B cell (primary cell): ENCODE measurements around the gene MROH9. TPM values are rescaled to one million over a fixed set of nuclear protein-coding genes. Genes with fewer than 3 reads are reported as not detected.

ENCODE experiments used
- ATAC-seq: fragments of 200-7000 bp; cut with Tn5 transposase; one replicate; pipeline ENCODE4 v1.10.0; 2021; ENCODE audit warnings: low read depth, mild to moderate bottlenecking, moderate number of reproducible peaks, moderate library complexity
- CTCF ChIA-PET: fragments of 350-600 bp; sonication (Branson Sonifier 250); formaldehyde crosslinking; loops from one replicate; lab custom pipeline; 2021; ENCODE audit warnings: antibody characterized with exemption, inconsistent platforms; lab: Charles Lee
- POLR2A ChIA-PET: fragments of 350-600 bp; sonication (Branson Sonifier 250); formaldehyde crosslinking; loops from one replicate; lab custom pipeline; 2021; ENCODE audit warnings: antibody characterized with exemption; lab: Charles Lee
- DNase-seq: peaks from one replicate; pipeline ENCODE4 v3.0.0; 2013
- H2AFZ ChIP-seq: 2 replicates; pipeline ENCODE4 v1.6.1; 2012; ENCODE audit warnings: mild to moderate bottlenecking, low read depth, low read length; ENCODE audit not compliant: insufficient read depth, poor library complexity, severe bottlenecking
- H3K27ac ChIP-seq, 2 donors: 1 replicate in 1 of 2; 2 replicates in 1 of 2; pipeline ENCODE4 v1.5.1; 2012 to 2013; ENCODE audit warnings: low read length in 2 of 2, mild to moderate bottlenecking in 2 of 2, moderate library complexity in 1 of 2
- H3K27me3 ChIP-seq, 4 experiments: fragments of 200-600 bp in 1 of 4; sonication (generic) in 1 of 4; replicated peaks in 1 of 4; 1 replicate in 2 of 4; 2 replicates in 2 of 4; pipeline versions ENCODE4 v1.6.1 to v1.7.0; 2013 to 2016; ENCODE audit warnings: low read length in 3 of 4, mild to moderate bottlenecking in 2 of 4, mixed read lengths in 1 of 4, moderate library complexity in 1 of 4; ENCODE audit not compliant: insufficient read depth in 4 of 4, control insufficient read depth in 3 of 4; ENCODE audit errors: control extremely low read depth in 1 of 4
- H3K36me3 ChIP-seq, 2 experiments: replicated peaks in 1 of 2; 1 replicate in 1 of 2; 2 replicates in 1 of 2; pipeline versions ENCODE4 v1.6.1 to v1.7.1; 2013; ENCODE audit warnings: low read length in 1 of 2; ENCODE audit not compliant: insufficient read depth in 2 of 2, control insufficient read depth in 1 of 2; ENCODE audit errors: control extremely low read depth in 1 of 2, extremely low read depth in 1 of 2
- H3K4me1 ChIP-seq, 2 donors: fragments of 200-600 bp in 1 of 2; sonication (generic) in 1 of 2; 1 replicate in 1 of 2; 2 replicates in 1 of 2; pipeline versions ENCODE4 v1.5.1 to v1.6.1; 2013 to 2017; ENCODE audit warnings: low read length in 2 of 2; ENCODE audit not compliant: control insufficient read depth in 2 of 2, insufficient read depth in 2 of 2
- H3K4me2 ChIP-seq: replicated peaks from 2 replicates; pipeline ENCODE3; 2012; ENCODE audit warnings: mild to moderate bottlenecking, low read depth, low read length; ENCODE audit not compliant: poor library complexity, severe bottlenecking
- H3K4me3 ChIP-seq, 5 experiments: fragments of 200-600 bp in 1 of 5; sonication (generic) in 1 of 5; 1 replicate in 3 of 5; 2 replicates in 2 of 5; pipeline versions ENCODE4 v1.5.1 to v1.7.0; 2011 to 2016; ENCODE audit warnings: low read length in 4 of 5, mild to moderate bottlenecking in 4 of 5, low read depth in 2 of 5, control low read depth in 1 of 5, moderate library complexity in 1 of 5; ENCODE audit not compliant: insufficient read depth in 1 of 5; ENCODE audit errors: control extremely low read depth in 1 of 5, extremely low read depth in 1 of 5
- H3K79me2 ChIP-seq: fragments of 200-600 bp; sonication (generic); one replicate; pipeline ENCODE4 v1.6.0; 2016; ENCODE audit warnings: low read length; ENCODE audit not compliant: control insufficient read depth, insufficient read depth
- H3K9ac ChIP-seq: fragments of 200-600 bp; sonication (generic); 2 replicates; pipeline ENCODE4 v1.6.1; 2017; ENCODE audit warnings: mild to moderate bottlenecking, low read length, moderate library complexity
- H3K9me3 ChIP-seq, 3 donors: one replicate each; pipeline versions ENCODE4 v1.6.1 to v1.7.1; 2013; ENCODE audit warnings: low read length in 2 of 3; ENCODE audit not compliant: control insufficient read depth in 2 of 3, insufficient read depth in 1 of 3; ENCODE audit errors: control extremely low read depth in 1 of 3
- H4K20me1 ChIP-seq: 2 replicates; pipeline ENCODE4 v1.6.0; 2012; ENCODE audit warnings: mild to moderate bottlenecking, low read length; ENCODE audit not compliant: insufficient read depth, control insufficient read depth, poor library complexity, severe bottlenecking
- H3K27ac Mint-ChIP-seq: one replicate; pipeline ENCODE4 v1.8.0; 2021; ENCODE audit warnings: mixed read lengths
- H3K27me3 Mint-ChIP-seq: one replicate; pipeline ENCODE4 v1.8.0; 2021; ENCODE audit warnings: mixed read lengths
- H3K4me1 Mint-ChIP-seq: one replicate; pipeline ENCODE4 v1.8.0; 2021; ENCODE audit warnings: mixed read lengths
- H3K4me3 Mint-ChIP-seq: one replicate; pipeline ENCODE4 v1.8.0; 2021; ENCODE audit warnings: mixed read lengths
- H3K9me3 Mint-ChIP-seq: one replicate; pipeline ENCODE4 v1.8.0; 2022; ENCODE audit warnings: mixed read lengths; ENCODE audit not compliant: insufficient read depth
- CTCF ChIP-seq: fragments of 200-600 bp; IDR thresholded peaks from one replicate; pipeline ENCODE4 v1.8.0; 2022; ENCODE audit warnings: antibody characterized with exemption, mild to moderate bottlenecking
- EZH2 ChIP-seq: IDR thresholded peaks from 2 replicates; pipeline ENCODE4 v1.6.1; 2012; ENCODE audit warnings: borderline replicate concordance, low read depth, mild to moderate bottlenecking, moderate library complexity, low read length; ENCODE audit not compliant: insufficient read depth, poor library complexity, severe bottlenecking
- WGBS: methylation state at CpG from one replicate; pipeline ENCODE4 v1.1.5; 2013; ENCODE audit warnings: missing lambda C conversion rate; ENCODE audit not compliant: insufficient coverage; 5-methylcytosine and 5-hydroxymethylcytosine counted together
- intact Hi-C: fragments of 100-400 bp; cut with micrococcal nuclease; formaldehyde crosslinking; loops from one replicate; pipeline ENCODE4 v1.10.0; 2022
- polyA plus RNA-seq: library from polyadenylated mRNA; depleted of rRNA; stranded (reverse); fragments of >200 nt; gene quantifications from 2 replicates; pipeline ENCODE4 v1.2.3, GENCODE V29; 2012
- total RNA-seq, 2 donors: library from RNA; stranded (reverse); fragments of 120-200 nt in 1 of 2; gene quantifications; 1 replicate in 1 of 2; 2 replicates in 1 of 2; pipeline versions ENCODE4 v1.2.3 to v1.2.4, GENCODE V29; 2013 to 2022

Gene MROH9
- total and polyA plus RNA-seq, 2 donors (not counting 1 experiment from before 2014, with no cell fraction given) = not detected

GRCh38 chr1:171014880-171015279 is 79.5 kb downstream of the MROH9 start:
- no peak for ATAC-seq

GRCh38 chr1:171017426-171017825 is 82.1 kb downstream of the MROH9 start:
- peaks cover 0 to 10% (median 0%) of the 10 kb centered on the region in 3 donors for H3K9me3 ChIP-seq
- Mint-ChIP-seq H3K4me1 (no peaks in the 10 kb centered on the region), H3K27me3 (peaks cover 7% of the 10 kb centered on the region), H3K9me3 (peaks cover 13% of the 10 kb centered on the region), H3K4me3 (no peak overlapping the region), H3K27ac (no peak overlapping the region)
- no peak overlapping the region for H3K27ac ChIP-seq
- no peaks in the 10 kb centered on the region for H3K36me3 ChIP-seq
- intact Hi-C loops = no loop called here
- CTCF ChIA-PET = no interaction called here
- POLR2A ChIA-PET = no interaction called here
- H3K4me1 ChIP-seq = no peaks in the 10 kb centered on the region
- 88% methylated on average over 2 of the region's 2 CpGs for WGBS
- no peaks in the 10 kb centered on the region for H3K79me2 ChIP-seq
- H3K4me3 ChIP-seq = no peak overlapping the region
- no peak overlapping the region for H3K4me2 ChIP-seq
- no peaks in the 10 kb centered on the region for H4K20me1 ChIP-seq
- DNase-seq (no peak), ATAC-seq (no peak)
- TF ChIP-seq EZH2 (no peak), CTCF (no peak)
- H3K9ac ChIP-seq = no peak overlapping the region
- H3K27me3 ChIP-seq = peaks cover 0 to 2% (median 0%) of the 10 kb centered on the region in 4 experiments
- H2AFZ ChIP-seq = no peak overlapping the region

More at GRCh38 chr1:171014880-171015279, 79.5 kb downstream of the MROH9 start:
- Mint-ChIP-seq H3K9me3 (no peaks in the 10 kb centered on the region), H3K4me3 (no peak overlapping the region), H3K27ac (no peak overlapping the region), H3K27me3 (peaks cover 7% of the 10 kb centered on the region), H3K4me1 (no peaks in the 10 kb centered on the region)
- CTCF ChIA-PET = no interaction called here
- Histone ChIP-seq H3K9ac (no peak overlapping the region), H4K20me1 (no peaks in the 10 kb centered on the region), H3K79me2 (no peaks in the 10 kb centered on the region), H3K27ac (no peak overlapping the region), H3K4me3 (no peak overlapping the region), H3K9me3 (peaks cover 0 to 10% (median 0%) of the 10 kb centered on the region in 3 donors), H3K4me2 (no peak overlapping the region), H3K4me1 (no peaks in the 10 kb centered on the region), H3K36me3 (no peaks in the 10 kb centered on the region), H2AFZ (no peak overlapping the region), H3K27me3 (peaks cover 0 to 2% (median 0%) of the 10 kb centered on the region in 4 experiments)
- POLR2A ChIA-PET = no interaction called here
- intact Hi-C loops = no loop called here
- TF ChIP-seq CTCF = no peak
- TF ChIP-seq EZH2 = no peak
- no CpG with 5 or more reads among the region's 4 CpGs for WGBS
- DNase-seq = no peak
